Measurements from ENCODE around the gene PRPF38B. TPM values are rescaled to one million over a fixed set of nuclear protein-coding genes. Genes with fewer than 3 reads are reported as not detected.

Gene PRPF38B
- total and polyA plus RNA-seq, 2 of the 8 experiments (the other 6 are each of a cell fraction or from before 2014, with no cell fraction given), result 16.6 to 50.6 TPM

DNA sequence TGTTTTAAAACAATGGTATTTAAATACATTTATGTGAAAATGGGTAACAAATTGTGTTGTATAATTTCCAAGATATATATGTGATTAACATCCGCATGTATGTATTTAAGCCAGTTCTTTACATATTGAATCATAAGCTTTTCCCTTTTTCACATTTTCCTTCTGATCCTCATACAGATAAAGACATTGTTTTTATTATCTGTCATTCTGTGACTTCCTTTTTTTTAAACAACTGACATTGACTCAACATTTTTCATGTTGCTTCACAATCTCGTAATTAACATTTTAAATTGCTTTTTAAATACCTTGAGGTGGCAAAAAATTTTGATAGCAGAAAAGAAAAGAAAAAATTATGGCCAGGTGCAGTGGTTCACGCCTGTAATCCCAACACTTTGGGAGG, 55.8 kb downstream of the PRPF38B start:
- Histone ChIP-seq H4K91ac (replicated peaks; ENCODE audit: insufficient read length, low read length) (no peak overlapping the region), H3K9me3 (ENCODE audit: insufficient read depth in 2 of 2, low read depth in 1 of 2, low read length in 1 of 2) (no peaks in the 10 kb centered on the region), H3K4ac (replicated peaks; ENCODE audit: insufficient read length, low read depth, low read length) (no peak overlapping the region), H3K4me1 (replicated peaks in 1 of 4; ENCODE audit: control insufficient read depth in 3 of 4, insufficient read depth in 4 of 4, low read length in 3 of 4) (no peaks in the 10 kb centered on the region; a peak in 1 of 7 replicates), H3K56ac (replicated peaks; ENCODE audit: insufficient read length, low read depth, low read length) (no peak overlapping the region), H2BK12ac (ENCODE audit: low read depth, low read length) (no peak overlapping the region), H3K36me3 (ENCODE audit: control insufficient read depth in 2 of 4, insufficient read depth in 4 of 4, low read length in 3 of 4) (peaks cover 0 to 4% (median 1%) of the 10 kb centered on the region in 4 experiments; a peak in 3 of 8 replicates), H3K79me1 (ENCODE audit: low read depth, low read length) (no peaks in the 10 kb centered on the region), H3K4me2 (ENCODE audit: insufficient read depth in 1 of 2, low read depth in 2 of 2, low read length in 2 of 2) (peak overlapping the region; percentile 56 to 66; a peak in 3 of 4 replicates), H4K8ac (ENCODE audit: extremely low read depth, insufficient read depth, low read length) (no peak overlapping the region; the same call in 1 of the 2 replicates), H3K14ac (ENCODE audit: insufficient read length) (no peak overlapping the region), H3K4me3 (ENCODE audit: extremely low read depth in 1 of 4, insufficient read depth in 2 of 4, low read depth in 3 of 4, low read length in 4 of 4) (peak overlapping the region in 1 of 4 experiments; percentile 89; a peak in 1 of 8 replicates), H3K23ac (ENCODE audit: insufficient read length) (no peak overlapping the region), H2AK5ac (ENCODE audit: low read depth, low read length) (no peak overlapping the region), H3K18ac (ENCODE audit: extremely low read depth, low read length) (no peak overlapping the region), H2BK20ac (ENCODE audit: low read length) (no peak overlapping the region), H3K27me3 (replicated peaks in 1 of 4; ENCODE audit: control insufficient read depth in 3 of 4, extremely low read depth in 1 of 4, insufficient read depth in 3 of 4, low read length in 3 of 4) (peaks cover 0 to 4% (median 0%) of the 10 kb centered on the region in 4 experiments; a peak in 3 of 7 replicates), H3K9ac (replicated peaks in 1 of 4; ENCODE audit: extremely low read depth in 1 of 4, low read depth in 3 of 4, low read length in 3 of 4) (no peak overlapping the region), H2BK5ac (ENCODE audit: low read depth, low read length) (no peak overlapping the region), H4K5ac (ENCODE audit: insufficient read length, low read depth, low read length) (no peak overlapping the region), H3K79me2 (ENCODE audit: control insufficient read depth in 1 of 2, insufficient read depth in 2 of 2, low read length in 2 of 2) (peaks cover 0 to 22% of the 10 kb centered on the region in 2 experiments; a peak in 2 of 4 replicates), H4K20me1 (replicated peaks in 1 of 2; ENCODE audit: control insufficient read depth in 1 of 2, insufficient read depth in 2 of 2, low read length in 2 of 2) (no peaks in the 10 kb centered on the region), H3K27ac (ENCODE audit: low read depth, low read length) (no peak overlapping the region), H3K23me2 (ENCODE audit: low read depth, low read length) (no peaks in the 10 kb centered on the region; the same call in 1 of the 2 replicates), H2AFZ (ENCODE audit: low read length) (no peak overlapping the region), H2BK15ac (ENCODE audit: low read length) (no peak overlapping the region), H2BK120ac (replicated peaks; ENCODE audit: low read depth, low read length) (no peak overlapping the region)
- WGBS, 2 experiments (ENCODE audit: extremely low coverage in 1 of 2, insufficient coverage in 1 of 2, insufficient read length in 1 of 2, insufficient replicate concordance in 2 of 2, low coverage in 1 of 2, low lambda C conversion rate in 2 of 2, missing lambda C conversion rate in 1 of 2), result 89% methylated on average over 3 of the region's 3 CpGs; no CpG with 5 or more reads in 1 of the 2 experiments
- ChIA-PET CTCF (ENCODE audit: partially characterized antibody) (interaction anchor here (1.1 kb wide), 1 partner anchor 38 kb away, joined by 3 read pairs; no protein-coding TSS in a partner anchor), POLR2A (ENCODE audit: partially characterized antibody) (no interaction called here)
- FAIRE-seq, result no peak
- no peak for TF ChIP-seq CBX8 (IDR thresholded peaks at IDR 0.05; ENCODE audit: borderline replicate concordance, low read depth, low read length)
- TF ChIP-seq POU5F1 (IDR thresholded peaks at IDR 0.05; ENCODE audit: low read depth, low read length), result no peak
- TF ChIP-seq EP300 (IDR thresholded peaks at IDR 0.05; ENCODE audit: borderline replicate concordance in 1 of 2, low read depth in 2 of 2, low read length in 2 of 2), result no peak
- no peak for TF ChIP-seq HDAC6 (IDR thresholded peaks at IDR 0.05; ENCODE audit: low read depth, low read length)
- no peak for TF ChIP-seq BCL11A (IDR thresholded peaks at IDR 0.05; ENCODE audit: low read depth in 2 of 2, low read length in 2 of 2)
- TF ChIP-seq CHD2 (IDR thresholded peaks at IDR 0.05; ENCODE audit: low read length), result no peak
- TF ChIP-seq JUN (IDR thresholded peaks at IDR 0.05; ENCODE audit: low read depth, low read length), result no peak
- TF ChIP-seq, protein P1, sequence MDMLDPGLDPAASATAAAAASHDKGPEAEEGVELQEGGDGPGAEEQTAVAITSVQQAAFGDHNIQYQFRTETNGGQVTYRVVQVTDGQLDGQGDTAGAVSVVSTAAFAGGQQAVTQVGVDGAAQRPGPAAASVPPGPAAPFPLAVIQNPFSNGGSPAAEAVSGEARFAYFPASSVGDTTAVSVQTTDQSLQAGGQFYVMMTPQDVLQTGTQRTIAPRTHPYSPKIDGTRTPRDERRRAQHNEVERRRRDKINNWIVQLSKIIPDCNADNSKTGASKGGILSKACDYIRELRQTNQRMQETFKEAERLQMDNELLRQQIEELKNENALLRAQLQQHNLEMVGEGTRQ (IDR thresholded peaks at IDR 0.05; ENCODE audit: low read length), result no peak
- TF ChIP-seq CREB1 (IDR thresholded peaks at IDR 0.05), result no peak
- TF ChIP-seq POLR2AphosphoS5 (IDR thresholded peaks at IDR 0.05; ENCODE audit: low read depth, low read length), result no peak
- TF ChIP-seq, protein P2, sequence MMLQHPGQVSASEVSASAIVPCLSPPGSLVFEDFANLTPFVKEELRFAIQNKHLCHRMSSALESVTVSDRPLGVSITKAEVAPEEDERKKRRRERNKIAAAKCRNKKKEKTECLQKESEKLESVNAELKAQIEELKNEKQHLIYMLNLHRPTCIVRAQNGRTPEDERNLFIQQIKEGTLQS (IDR thresholded peaks at IDR 0.05; ENCODE audit: insufficient read depth, low read depth, low read length), result no peak
- no peak for TF ChIP-seq GTF2F1 (IDR thresholded peaks at IDR 0.05; ENCODE audit: borderline replicate concordance, low read depth, low read length)
- DNase-seq (ENCODE audit: low read depth in 1 of 2, low spot score in 2 of 2), result no peak

All from H1 (cell line).